Measurements from ENCODE around the gene UBAP2L.

DNA sequence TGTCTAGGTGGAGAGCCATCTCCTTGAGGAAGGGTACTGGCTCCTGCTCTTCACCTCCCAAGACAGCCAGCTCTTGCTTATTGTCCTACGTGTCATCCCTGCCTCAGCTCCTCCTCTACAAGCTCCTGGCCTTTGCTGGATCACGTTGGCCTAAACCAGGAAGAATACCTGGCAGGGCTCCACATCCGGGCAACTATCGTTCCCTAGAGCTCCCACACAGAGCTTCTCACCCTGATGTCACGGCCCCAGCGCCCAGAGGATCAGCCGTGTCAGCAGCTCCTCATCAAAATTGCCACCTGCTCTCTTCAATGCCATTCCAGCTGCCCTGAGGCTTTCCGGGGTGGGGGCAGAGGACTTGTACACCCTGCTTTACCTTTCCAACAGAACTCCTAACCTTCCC, 26.9 kb upstream of the UBAP2L start:
- TF ChIP-seq, protein P1, sequence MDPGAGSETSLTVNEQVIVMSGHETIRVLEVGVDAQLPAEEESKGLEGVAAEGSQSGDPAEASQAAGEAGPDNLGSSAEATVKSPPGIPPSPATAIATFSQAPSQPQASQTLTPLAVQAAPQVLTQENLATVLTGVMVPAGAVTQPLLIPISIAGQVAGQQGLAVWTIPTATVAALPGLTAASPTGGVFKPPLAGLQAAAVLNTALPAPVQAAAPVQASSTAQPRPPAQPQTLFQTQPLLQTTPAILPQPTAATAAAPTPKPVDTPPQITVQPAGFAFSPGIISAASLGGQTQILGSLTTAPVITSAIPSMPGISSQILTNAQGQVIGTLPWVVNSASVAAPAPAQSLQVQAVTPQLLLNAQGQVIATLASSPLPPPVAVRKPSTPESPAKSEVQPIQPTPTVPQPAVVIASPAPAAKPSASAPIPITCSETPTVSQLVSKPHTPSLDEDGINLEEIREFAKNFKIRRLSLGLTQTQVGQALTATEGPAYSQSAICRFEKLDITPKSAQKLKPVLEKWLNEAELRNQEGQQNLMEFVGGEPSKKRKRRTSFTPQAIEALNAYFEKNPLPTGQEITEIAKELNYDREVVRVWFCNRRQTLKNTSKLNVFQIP (CRISPR knock-in tag; IDR thresholded peaks at IDR 0.05; ENCODE audit: borderline replicate concordance, low read depth): no peak
- TF ChIP-seq ZFP3 (CRISPR knock-in tag; IDR thresholded peaks at IDR 0.05) (no peak), ESRRG (CRISPR knock-in tag; IDR thresholded peaks at IDR 0.05) (no peak), ZNF565 (CRISPR knock-in tag; conservative IDR thresholded peaks at IDR 0.05; ENCODE audit: low read depth) (no peak), PPARA (CRISPR knock-in tag; IDR thresholded peaks at IDR 0.05; ENCODE audit: borderline replicate concordance) (no peak), ISL1 (CRISPR knock-in tag; IDR thresholded peaks at IDR 0.05) (no peak), TCF4 (CRISPR knock-in tag; IDR thresholded peaks at IDR 0.05; ENCODE audit: borderline replicate concordance) (no peak)
- TF ChIP-seq, protein P2, sequence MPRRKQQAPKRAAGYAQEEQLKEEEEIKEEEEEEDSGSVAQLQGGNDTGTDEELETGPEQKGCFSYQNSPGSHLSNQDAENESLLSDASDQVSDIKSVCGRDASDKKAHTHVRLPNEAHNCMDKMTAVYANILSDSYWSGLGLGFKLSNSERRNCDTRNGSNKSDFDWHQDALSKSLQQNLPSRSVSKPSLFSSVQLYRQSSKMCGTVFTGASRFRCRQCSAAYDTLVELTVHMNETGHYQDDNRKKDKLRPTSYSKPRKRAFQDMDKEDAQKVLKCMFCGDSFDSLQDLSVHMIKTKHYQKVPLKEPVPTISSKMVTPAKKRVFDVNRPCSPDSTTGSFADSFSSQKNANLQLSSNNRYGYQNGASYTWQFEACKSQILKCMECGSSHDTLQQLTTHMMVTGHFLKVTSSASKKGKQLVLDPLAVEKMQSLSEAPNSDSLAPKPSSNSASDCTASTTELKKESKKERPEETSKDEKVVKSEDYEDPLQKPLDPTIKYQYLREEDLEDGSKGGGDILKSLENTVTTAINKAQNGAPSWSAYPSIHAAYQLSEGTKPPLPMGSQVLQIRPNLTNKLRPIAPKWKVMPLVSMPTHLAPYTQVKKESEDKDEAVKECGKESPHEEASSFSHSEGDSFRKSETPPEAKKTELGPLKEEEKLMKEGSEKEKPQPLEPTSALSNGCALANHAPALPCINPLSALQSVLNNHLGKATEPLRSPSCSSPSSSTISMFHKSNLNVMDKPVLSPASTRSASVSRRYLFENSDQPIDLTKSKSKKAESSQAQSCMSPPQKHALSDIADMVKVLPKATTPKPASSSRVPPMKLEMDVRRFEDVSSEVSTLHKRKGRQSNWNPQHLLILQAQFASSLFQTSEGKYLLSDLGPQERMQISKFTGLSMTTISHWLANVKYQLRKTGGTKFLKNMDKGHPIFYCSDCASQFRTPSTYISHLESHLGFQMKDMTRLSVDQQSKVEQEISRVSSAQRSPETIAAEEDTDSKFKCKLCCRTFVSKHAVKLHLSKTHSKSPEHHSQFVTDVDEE (CRISPR knock-in tag; IDR thresholded peaks at IDR 0.05): no peak
- TF ChIP-seq, protein P3, sequence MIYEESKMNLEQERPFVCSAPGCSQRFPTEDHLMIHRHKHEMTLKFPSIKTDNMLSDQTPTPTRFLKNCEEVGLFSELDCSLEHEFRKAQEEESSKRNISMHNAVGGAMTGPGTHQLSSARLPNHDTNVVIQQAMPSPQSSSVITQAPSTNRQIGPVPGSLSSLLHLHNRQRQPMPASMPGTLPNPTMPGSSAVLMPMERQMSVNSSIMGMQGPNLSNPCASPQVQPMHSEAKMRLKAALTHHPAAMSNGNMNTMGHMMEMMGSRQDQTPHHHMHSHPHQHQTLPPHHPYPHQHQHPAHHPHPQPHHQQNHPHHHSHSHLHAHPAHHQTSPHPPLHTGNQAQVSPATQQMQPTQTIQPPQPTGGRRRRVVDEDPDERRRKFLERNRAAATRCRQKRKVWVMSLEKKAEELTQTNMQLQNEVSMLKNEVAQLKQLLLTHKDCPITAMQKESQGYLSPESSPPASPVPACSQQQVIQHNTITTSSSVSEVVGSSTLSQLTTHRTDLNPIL (CRISPR knock-in tag; IDR thresholded peaks at IDR 0.05; ENCODE audit: low read depth): no peak
- TF ChIP-seq, protein P4, sequence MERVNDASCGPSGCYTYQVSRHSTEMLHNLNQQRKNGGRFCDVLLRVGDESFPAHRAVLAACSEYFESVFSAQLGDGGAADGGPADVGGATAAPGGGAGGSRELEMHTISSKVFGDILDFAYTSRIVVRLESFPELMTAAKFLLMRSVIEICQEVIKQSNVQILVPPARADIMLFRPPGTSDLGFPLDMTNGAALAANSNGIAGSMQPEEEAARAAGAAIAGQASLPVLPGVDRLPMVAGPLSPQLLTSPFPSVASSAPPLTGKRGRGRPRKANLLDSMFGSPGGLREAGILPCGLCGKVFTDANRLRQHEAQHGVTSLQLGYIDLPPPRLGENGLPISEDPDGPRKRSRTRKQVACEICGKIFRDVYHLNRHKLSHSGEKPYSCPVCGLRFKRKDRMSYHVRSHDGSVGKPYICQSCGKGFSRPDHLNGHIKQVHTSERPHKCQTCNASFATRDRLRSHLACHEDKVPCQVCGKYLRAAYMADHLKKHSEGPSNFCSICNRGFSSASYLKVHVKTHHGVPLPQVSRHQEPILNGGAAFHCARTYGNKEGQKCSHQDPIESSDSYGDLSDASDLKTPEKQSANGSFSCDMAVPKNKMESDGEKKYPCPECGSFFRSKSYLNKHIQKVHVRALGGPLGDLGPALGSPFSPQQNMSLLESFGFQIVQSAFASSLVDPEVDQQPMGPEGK (CRISPR knock-in tag; IDR thresholded peaks at IDR 0.05; ENCODE audit: borderline replicate concordance): no peak
